Neural cell (in vitro differentiated cells): ENCODE measurements around the gene GMEB2.

Experiments used
- CTCF ChIP-seq: fragments of 450-650 bp; IDR thresholded peaks from 2 replicates; pipeline ENCODE4 v1.5.1; 2014; ENCODE audit warnings: antibody characterized with exemption, mild to moderate bottlenecking, moderate library complexity; ENCODE audit not compliant: poor library complexity, severe bottlenecking
- TAF1 ChIP-seq: IDR thresholded peaks from 2 replicates; pipeline ENCODE4 v1.6.1; 2012; ENCODE audit warnings: low read depth

- TF ChIP-seq CTCF = no peak
- no peak for TF ChIP-seq TAF1
These were observed 88.5 kb downstream of the GMEB2 start for GRCh38 chr20:63538204-63539091.
